Endothelial cell of umbilical vein (primary cell): ENCODE results near the gene IGFBP6. TPM values are rescaled to one million over a fixed set of nuclear protein-coding genes. Genes with fewer than 3 reads are reported as not detected.

Experiments used
- BruUV-seq: library from RNA; stranded (reverse); fragments of 400-500 nt; replicated peaks from 2 replicates; lab custom pipeline; 2021; lab: Mats Ljungman, UMichigan
- CTCF ChIA-PET: fragments of 300-600, 350-600 bp; sonication (Branson Sonifier 250); formaldehyde crosslinking; loops from one replicate; lab custom pipeline; 2021; ENCODE audit warnings: antibody characterized with exemption, inconsistent platforms; lab: Charles Lee
- POLR2A ChIA-PET: fragments of 300-600, 350-600 bp; sonication (Branson Sonifier 250); formaldehyde crosslinking; loops from one replicate; lab custom pipeline; 2021; ENCODE audit warnings: antibody characterized with exemption, inconsistent platforms; lab: Charles Lee
- DNase-seq: peaks from one replicate; pipeline ENCODE4 v3.0.0-alpha.2; 2011; ENCODE audit warnings: low read depth, low spot score
- FAIRE-seq: peaks from 2 replicates; lab custom pipeline; 2011; peaks lifted over from hg19 to GRCh38; lab: Jason Lieb, UNC
- H2AFZ ChIP-seq: 2 replicates; pipeline ENCODE4 v1.6.0; 2012; ENCODE audit warnings: low read depth, low read length, control low read depth, inconsistent platforms
- H3K27ac ChIP-seq: 2 replicates; pipeline ENCODE4 v1.5.1; 2011; ENCODE audit warnings: low read depth, mild to moderate bottlenecking, control low read depth, low read length, moderate library complexity; ENCODE audit not compliant: insufficient read depth
- H3K27me3 ChIP-seq, 2 experiments: 2 replicates each; pipeline versions ENCODE4 v1.6.0 to v1.6.1; 2011; ENCODE audit warnings: low read length in 2 of 2, mixed read lengths in 1 of 2; ENCODE audit not compliant: control insufficient read depth in 2 of 2, insufficient read depth in 2 of 2
- H3K36me3 ChIP-seq, 2 experiments: 2 replicates in 1 of 2; 3 replicates in 1 of 2; pipeline ENCODE4 v1.5.1; 2011; ENCODE audit warnings: low read length in 2 of 2, mild to moderate bottlenecking in 1 of 2, moderate library complexity in 1 of 2; ENCODE audit not compliant: control insufficient read depth in 2 of 2, insufficient read depth in 2 of 2; ENCODE audit errors: extremely low read depth in 1 of 2
- H3K4me1 ChIP-seq: 3 replicates; pipeline ENCODE4 v1.5.1; 2011; ENCODE audit warnings: mild to moderate bottlenecking, low read length; ENCODE audit not compliant: control insufficient read depth, insufficient read depth; ENCODE audit errors: extremely low read depth
- H3K4me2 ChIP-seq: 2 replicates; pipeline ENCODE4 v1.6.1; 2011; ENCODE audit warnings: low read length, control low read depth, mixed read lengths; ENCODE audit not compliant: insufficient read depth
- H3K4me3 ChIP-seq, 3 experiments: fragments of 200-600 bp in 1 of 3; sonication (generic), shearing (Covaris generic) in 1 of 3; replicated peaks in 1 of 3; 2 replicates each; pipeline ENCODE4 v1.5.1; 2011 to 2016; ENCODE audit warnings: control low read depth in 3 of 3, low read length in 3 of 3, mild to moderate bottlenecking in 2 of 3, inconsistent platforms in 1 of 3, low read depth in 1 of 3, moderate library complexity in 1 of 3; ENCODE audit not compliant: insufficient read depth in 1 of 3
- H3K79me2 ChIP-seq: 2 replicates; pipeline ENCODE4 v1.6.0; 2012; ENCODE audit warnings: low read length, inconsistent platforms; ENCODE audit not compliant: control insufficient read depth, insufficient read depth
- H3K9ac ChIP-seq: replicated peaks from 2 replicates; pipeline ENCODE3; 2011; ENCODE audit warnings: low read length, control low read depth; ENCODE audit not compliant: insufficient read depth; ENCODE audit errors: extremely low read depth
- H3K9me1 ChIP-seq: replicated peaks from 3 replicates; pipeline ENCODE4 v1.6.0; 2011; ENCODE audit warnings: mild to moderate bottlenecking, low read length; ENCODE audit not compliant: control insufficient read depth, insufficient read depth; ENCODE audit errors: extremely low read depth
- H3K9me3 ChIP-seq: replicated peaks from 2 replicates; pipeline ENCODE4 v1.5.1; 2012; ENCODE audit warnings: low read length, inconsistent platforms; ENCODE audit not compliant: control insufficient read depth, insufficient read depth
- H4K20me1 ChIP-seq: replicated peaks from 2 replicates; pipeline ENCODE3; 2011; ENCODE audit warnings: mild to moderate bottlenecking, low read length; ENCODE audit not compliant: control insufficient read depth, insufficient read depth; ENCODE audit errors: extremely low read depth
- EZH2 ChIP-seq: IDR thresholded peaks from 2 replicates; pipeline ENCODE4 v1.6.1; 2012; ENCODE audit warnings: borderline replicate concordance, low read depth, mild to moderate bottlenecking, moderate library complexity, low read length, inconsistent platforms; ENCODE audit not compliant: severe bottlenecking
- FOS ChIP-seq: IDR thresholded peaks from 2 replicates; pipeline ENCODE4 v1.6.1; 2011; ENCODE audit warnings: mild to moderate bottlenecking, low read length, moderate library complexity, borderline replicate concordance; ENCODE audit not compliant: insufficient read depth
- GATA2 ChIP-seq: IDR thresholded peaks from 2 replicates; pipeline ENCODE4 v1.7.0; 2011; ENCODE audit warnings: low read depth, mild to moderate bottlenecking, moderate library complexity, mixed read lengths, low read length; ENCODE audit not compliant: insufficient read length, insufficient read depth
- JUN ChIP-seq: IDR thresholded peaks from 2 replicates; pipeline ENCODE4 v1.6.1; 2011; ENCODE audit warnings: borderline replicate concordance, low read depth; ENCODE audit not compliant: insufficient read length, insufficient read depth
- MYC ChIP-seq: IDR thresholded peaks from one replicate; pipeline ENCODE4 v1.6.1; 2011; ENCODE audit warnings: mild to moderate bottlenecking, low read depth, low read length
- POLR2A ChIP-seq: IDR thresholded peaks from 2 replicates; pipeline ENCODE4 v1.6.1; 2012; ENCODE audit warnings: low read depth, mild to moderate bottlenecking, control low read depth, low read length
- POLR2AphosphoS5 ChIP-seq: IDR thresholded peaks from 2 replicates; pipeline ENCODE4 v1.6.1; 2012; ENCODE audit warnings: low read depth, mild to moderate bottlenecking, control low read depth, low read length, moderate library complexity; ENCODE audit not compliant: insufficient read depth
- dilution Hi-C: fragments of 300-500 bp; cut with MboI; formaldehyde crosslinking; loops from one replicate; pipeline ENCODE4 v1.15.0; 2019; ENCODE audit warnings: low sequenced_read_pairs; ENCODE audit not compliant: extremely low pct_ligation_motif_present
- intact Hi-C: fragments of 100-400 bp; cut with micrococcal nuclease; formaldehyde crosslinking; loops from one replicate; pipeline ENCODE4 v1.10.0; 2022
- polyA plus RNA-seq, 4 experiments: library from polyadenylated mRNA; depleted of rRNA in 3 of 4; stranded (reverse) in 3 of 4; unstranded in 1 of 4; fragments of >200 nt; gene quantifications; 2 replicates each; pipeline versions ENCODE4 v1.2.1 to v1.2.3, GENCODE V29; 2011 to 2012; ENCODE audit warnings: missing spikeins in 1 of 4
- total RNA-seq: library from RNA; stranded (reverse); gene quantifications from 2 replicates; pipeline ENCODE4 v1.2.3, GENCODE V29; 2021
- TF ChIP-seq, protein P1 (sequence below), 2 donors: IDR thresholded peaks; 1 replicate in 1 of 2; 2 replicates in 1 of 2; pipeline ENCODE4 v1.5.1; 2011; ENCODE audit warnings: low read length in 2 of 2, mild to moderate bottlenecking in 2 of 2, moderate library complexity in 2 of 2, control low read depth in 1 of 2, inconsistent platforms in 1 of 2, low read depth in 1 of 2; ENCODE audit not compliant: insufficient read depth in 1 of 2; ENCODE audit errors: extremely low read depth in 1 of 2
- TF ChIP-seq, protein P2 (sequence below): IDR thresholded peaks from 2 replicates; pipeline ENCODE4 v1.6.1; 2011; ENCODE audit not compliant: insufficient read depth, insufficient read length

IGFBP6 gene
- total and polyA plus RNA-seq, 2 donors (not counting 3 experiments of a cell fraction or from before 2014, with no cell fraction given), result 14.1 to 18.2 TPM

DNA sequence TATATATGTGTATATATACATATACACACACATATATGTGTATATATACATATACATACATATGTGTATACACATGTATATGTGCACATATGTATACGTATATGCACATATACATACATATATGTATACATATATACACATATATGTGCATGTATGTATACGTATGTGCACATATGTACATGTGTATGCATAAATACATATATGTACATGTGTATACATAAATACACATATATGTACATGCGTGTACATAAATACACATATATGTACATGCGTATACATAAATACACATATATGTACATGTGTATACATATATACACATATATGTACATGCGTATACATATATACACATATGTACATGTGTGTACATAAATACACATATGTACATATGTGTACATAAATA lies 49.7 kb downstream of the IGFBP6 start:
- no TSS peak for BruUV-seq
- dilution Hi-C loops, result no loop called here
- no peak for TF ChIP-seq MYC
- Histone ChIP-seq H3K9ac (no peak overlapping the region), H2AFZ (no peak overlapping the region), H3K9me1 (no peaks in the 10 kb centered on the region), H3K27me3 (peaks cover 0 to 5% of the 10 kb centered on the region in 2 experiments), H3K27ac (no peak overlapping the region), H4K20me1 (no peaks in the 10 kb centered on the region), H3K9me3 (no peaks in the 10 kb centered on the region), H3K79me2 (no peaks in the 10 kb centered on the region), H3K4me2 (no peak overlapping the region), H3K4me3 (no peak overlapping the region), H3K36me3 (no peaks in the 10 kb centered on the region), H3K4me1 (no peaks in the 10 kb centered on the region)
- ChIA-PET CTCF (interaction anchor here (1.6 kb wide), 1 partner anchor 12 kb away, joined by 4 read pairs; no protein-coding TSS in a partner anchor), POLR2A (no interaction called here)
- FAIRE-seq, result no peak
- intact Hi-C loops, result no loop called here
- no peak for DNase-seq

DNA sequence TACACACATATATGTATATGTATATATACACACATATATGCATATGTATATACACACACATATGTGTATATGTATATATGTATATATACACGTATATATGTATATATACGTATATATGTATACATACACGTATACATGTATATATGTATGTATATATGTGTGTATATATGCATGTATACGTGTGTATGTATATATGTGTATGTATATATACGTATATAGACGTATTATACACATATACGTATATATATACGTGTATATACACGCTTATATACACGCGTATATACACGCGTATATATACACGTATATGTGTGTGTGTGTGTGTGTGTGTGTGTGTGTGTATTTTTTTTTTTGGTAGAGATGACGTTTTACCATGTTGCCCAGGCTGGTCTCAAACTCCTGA lies 50.2 kb downstream of the IGFBP6 start:
- DNase-seq (no peak), FAIRE-seq (no peak)
- Histone ChIP-seq H2AFZ (no peak overlapping the region), H3K36me3 (no peaks in the 10 kb centered on the region), H3K4me3 (no peak overlapping the region), H3K79me2 (no peaks in the 10 kb centered on the region), H3K9me1 (no peaks in the 10 kb centered on the region), H3K4me2 (no peak overlapping the region), H3K27ac (no peak overlapping the region), H3K4me1 (no peaks in the 10 kb centered on the region), H3K9ac (no peak overlapping the region), H3K27me3 (peaks cover 0 to 5% of the 10 kb centered on the region in 2 experiments), H3K9me3 (no peaks in the 10 kb centered on the region), H4K20me1 (no peaks in the 10 kb centered on the region)
- CTCF ChIA-PET, result interaction anchor here (1.6 kb wide), 1 partner anchor 12 kb away, joined by 4 read pairs; no protein-coding TSS in a partner anchor
- dilution Hi-C loops, result no loop called here
- no TSS peak for BruUV-seq
- intact Hi-C loops, result no loop called here
- TF ChIP-seq MYC, result no peak
- TF ChIP-seq POLR2AphosphoS5, result no peak
- TF ChIP-seq GATA2, result no peak
- no peak for TF ChIP-seq JUN
- TF ChIP-seq, protein P1, sequence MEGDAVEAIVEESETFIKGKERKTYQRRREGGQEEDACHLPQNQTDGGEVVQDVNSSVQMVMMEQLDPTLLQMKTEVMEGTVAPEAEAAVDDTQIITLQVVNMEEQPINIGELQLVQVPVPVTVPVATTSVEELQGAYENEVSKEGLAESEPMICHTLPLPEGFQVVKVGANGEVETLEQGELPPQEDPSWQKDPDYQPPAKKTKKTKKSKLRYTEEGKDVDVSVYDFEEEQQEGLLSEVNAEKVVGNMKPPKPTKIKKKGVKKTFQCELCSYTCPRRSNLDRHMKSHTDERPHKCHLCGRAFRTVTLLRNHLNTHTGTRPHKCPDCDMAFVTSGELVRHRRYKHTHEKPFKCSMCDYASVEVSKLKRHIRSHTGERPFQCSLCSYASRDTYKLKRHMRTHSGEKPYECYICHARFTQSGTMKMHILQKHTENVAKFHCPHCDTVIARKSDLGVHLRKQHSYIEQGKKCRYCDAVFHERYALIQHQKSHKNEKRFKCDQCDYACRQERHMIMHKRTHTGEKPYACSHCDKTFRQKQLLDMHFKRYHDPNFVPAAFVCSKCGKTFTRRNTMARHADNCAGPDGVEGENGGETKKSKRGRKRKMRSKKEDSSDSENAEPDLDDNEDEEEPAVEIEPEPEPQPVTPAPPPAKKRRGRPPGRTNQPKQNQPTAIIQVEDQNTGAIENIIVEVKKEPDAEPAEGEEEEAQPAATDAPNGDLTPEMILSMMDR (IDR thresholded peaks at IDR 0.05; ENCODE audit: extremely low read depth in 1 of 2, insufficient read depth in 1 of 2, low read depth in 1 of 2, low read length in 2 of 2), result no peak
- no peak for TF ChIP-seq EZH2
- TF ChIP-seq POLR2A, result no peak
- no peak for TF ChIP-seq FOS
- TF ChIP-seq, protein P2, sequence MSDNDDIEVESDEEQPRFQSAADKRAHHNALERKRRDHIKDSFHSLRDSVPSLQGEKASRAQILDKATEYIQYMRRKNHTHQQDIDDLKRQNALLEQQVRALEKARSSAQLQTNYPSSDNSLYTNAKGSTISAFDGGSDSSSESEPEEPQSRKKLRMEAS, result no peak
- POLR2A ChIA-PET, result interaction anchor here (0.6 kb wide), 1 partner anchor 44 kb away, joined by 3 read pairs; the partner anchor contains the start of gene SOAT2
